WTC11 (cell line): ENCODE measurements around the gene BCL7C. TPM values are rescaled to one million over a fixed set of nuclear protein-coding genes. Genes with fewer than 3 reads are reported as not detected.
A peak's percentile ranks its signal among the peaks of the same experiment; 100 is the strongest.

Source experiments
- ATAC-seq: fragments of 200-7000 bp; cut with Tn5 transposase; 2 replicates; pipeline ENCODE4 v1.10.0; 2021; ENCODE audit warnings: mild to moderate bottlenecking, moderate library complexity
- CTCF ChIA-PET: fragments of 300-600 bp; sonication (Branson Sonifier 250); formaldehyde crosslinking; loops from one replicate; lab custom pipeline; 2021; ENCODE audit warnings: antibody characterized with exemption; lab: Charles Lee
- POLR2A ChIA-PET: fragments of 350-600 bp; sonication (Branson Sonifier 250); formaldehyde crosslinking; loops from one replicate; lab custom pipeline; 2021; ENCODE audit warnings: antibody characterized with exemption; lab: Charles Lee
- DNase-seq: peaks from one replicate; pipeline ENCODE4 v3.0.0; 2021; ENCODE audit warnings: low spot score
- H3K27ac Mint-ChIP-seq: 2 replicates; pipeline ENCODE4 v1.8.0; 2021; ENCODE audit warnings: mixed read lengths
- H3K27me3 Mint-ChIP-seq: 2 replicates; pipeline ENCODE4 v1.8.0; 2021; ENCODE audit warnings: low read depth, mild to moderate bottlenecking, moderate library complexity, mixed read lengths
- H3K36me3 Mint-ChIP-seq: 2 replicates; pipeline ENCODE4 v1.8.0; 2021; ENCODE audit warnings: mixed read lengths
- H3K4me1 Mint-ChIP-seq: 2 replicates; pipeline ENCODE4 v1.8.0; 2022; ENCODE audit warnings: mixed read lengths
- H3K4me3 Mint-ChIP-seq: 2 replicates; pipeline ENCODE4 v1.8.0; 2021; ENCODE audit warnings: mild to moderate bottlenecking, moderate library complexity, mixed read lengths
- H3K9me3 Mint-ChIP-seq: 2 replicates; pipeline ENCODE4 v1.8.0; 2021; ENCODE audit warnings: mixed read lengths
- EMX1 ChIP-seq: fragments of 250-450 bp; sonication (Bioruptor Pico); IDR thresholded peaks from 2 replicates; pipeline ENCODE4 v1.8.0; 2021; ENCODE audit warnings: mild to moderate bottlenecking
- FOXP1 ChIP-seq: sonication (generic); formaldehyde crosslinking; IDR thresholded peaks from 2 replicates; pipeline ENCODE4 v1.8.0; 2022; ENCODE audit warnings: missing genetic modification reagents, mild to moderate bottlenecking, moderate library complexity, borderline replicate concordance
- IRF1 ChIP-seq: sonication (generic); formaldehyde crosslinking; IDR thresholded peaks from 2 replicates; pipeline ENCODE4 v1.8.0; 2023; ENCODE audit warnings: missing genetic modification reagents
- JAZF1 ChIP-seq: fragments of 250-450 bp; sonication (Bioruptor Pico); IDR thresholded peaks from 2 replicates; pipeline ENCODE4 v1.9.0; 2021; ENCODE audit warnings: moderate library complexity, mild to moderate bottlenecking, inconsistent platforms
- JUN ChIP-seq: sonication (generic); formaldehyde crosslinking; IDR thresholded peaks from 2 replicates; pipeline ENCODE4 v1.8.0; 2023; ENCODE audit warnings: mild to moderate bottlenecking, missing genetic modification reagents
- MLX ChIP-seq: sonication (generic); formaldehyde crosslinking; IDR thresholded peaks from 2 replicates; pipeline ENCODE4 v1.8.1; 2023; ENCODE audit warnings: mild to moderate bottlenecking, missing genetic modification reagents, moderate library complexity
- MXD4 ChIP-seq: fragments of 250-450 bp; sonication (Bioruptor Pico); IDR thresholded peaks from 2 replicates; pipeline ENCODE4 v1.8.0; 2021; ENCODE audit warnings: mild to moderate bottlenecking, moderate library complexity, borderline replicate concordance
- OVOL2 ChIP-seq: fragments of 250-450 bp; sonication (Bioruptor Pico); IDR thresholded peaks from 2 replicates; pipeline ENCODE4 v1.9.0; 2021; ENCODE audit warnings: mild to moderate bottlenecking, borderline replicate concordance
- TCF7 ChIP-seq: sonication (generic); formaldehyde crosslinking; IDR thresholded peaks from 2 replicates; pipeline ENCODE4 v1.8.0; 2022; ENCODE audit warnings: mild to moderate bottlenecking, low read depth, missing genetic modification reagents, moderate library complexity
- ZBTB21 ChIP-seq: sonication (generic); formaldehyde crosslinking; IDR thresholded peaks from 2 replicates; pipeline ENCODE4 v1.8.1; 2023; ENCODE audit warnings: mild to moderate bottlenecking, missing genetic modification reagents, borderline replicate concordance
- ZNF263 ChIP-seq: sonication (generic); formaldehyde crosslinking; IDR thresholded peaks from 2 replicates; pipeline ENCODE4 v1.8.1; 2022; ENCODE audit warnings: low read depth, mild to moderate bottlenecking, moderate library complexity, missing genetic modification reagents
- ZNF317 ChIP-seq: sonication (generic); formaldehyde crosslinking; IDR thresholded peaks from 2 replicates; pipeline ENCODE4 v1.8.1; 2023; ENCODE audit warnings: low read depth, mild to moderate bottlenecking, moderate library complexity, missing genetic modification reagents, borderline replicate concordance
- ZNF512 ChIP-seq: sonication (generic); formaldehyde crosslinking; IDR thresholded peaks from 2 replicates; pipeline ENCODE4 v1.8.1; 2022; ENCODE audit warnings: missing genetic modification reagents, borderline replicate concordance
- total RNA-seq: library from RNA; stranded (reverse); gene quantifications from 3 replicates; pipeline ENCODE4 v1.2.3, GENCODE V29; 2021
- TF ChIP-seq, protein P1 (sequence below): fragments of 250-450 bp; sonication (Bioruptor Pico); IDR thresholded peaks from 2 replicates; pipeline ENCODE4 v1.9.0; 2021; ENCODE audit warnings: moderate library complexity, mild to moderate bottlenecking, inconsistent platforms, borderline replicate concordance
- TF ChIP-seq, protein P2 (sequence below): fragments of 200-600 bp; IDR thresholded peaks from 2 replicates; pipeline ENCODE4 v1.8.0; 2022; ENCODE audit warnings: antibody characterized with exemption
- TF ChIP-seq, protein P3 (sequence below): fragments of 250-450 bp; sonication (Bioruptor Pico); conservative IDR thresholded peaks from 2 replicates; pipeline ENCODE4 v1.9.0; 2021; ENCODE audit warnings: mild to moderate bottlenecking
- TF ChIP-seq, protein P4 (sequence below): sonication (generic); formaldehyde crosslinking; IDR thresholded peaks from 2 replicates; pipeline ENCODE4 v1.8.1; 2022; ENCODE audit warnings: low read depth, missing genetic modification reagents, borderline replicate concordance
- TF ChIP-seq, protein P5 (sequence below): sonication (generic); formaldehyde crosslinking; IDR thresholded peaks from 2 replicates; pipeline ENCODE4 v1.8.1; 2022; ENCODE audit warnings: mild to moderate bottlenecking, moderate library complexity, missing genetic modification reagents
- TF ChIP-seq, protein P6 (sequence below): sonication (generic); formaldehyde crosslinking; IDR thresholded peaks from 2 replicates; pipeline ENCODE4 v1.8.0; 2022; ENCODE audit warnings: mild to moderate bottlenecking, missing genetic modification reagents

The BCL7C gene
- total RNA-seq, 1 experiment from 2014 or later, result 18.3 TPM

DNA sequence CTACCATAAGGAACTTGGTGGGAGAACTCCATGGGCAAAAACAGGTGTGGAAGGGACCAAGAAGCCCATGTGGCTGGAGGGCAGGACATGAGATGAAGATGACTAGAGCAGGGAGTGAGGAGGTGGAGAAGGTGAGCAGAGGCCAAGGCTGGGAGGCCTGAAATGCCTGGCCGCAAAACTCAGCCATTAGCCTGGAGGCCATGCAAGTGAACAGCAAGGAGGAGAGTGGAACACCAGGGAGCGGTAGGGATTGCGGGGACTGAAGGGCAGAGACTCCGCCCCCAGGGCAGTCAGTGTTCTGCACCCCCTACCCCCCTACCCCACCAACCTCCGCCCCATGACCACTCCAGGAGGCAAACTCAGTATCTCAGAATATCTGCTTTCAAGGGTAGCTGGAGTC, 17.0 kb downstream of the BCL7C start:
- TF ChIP-seq, protein P1, sequence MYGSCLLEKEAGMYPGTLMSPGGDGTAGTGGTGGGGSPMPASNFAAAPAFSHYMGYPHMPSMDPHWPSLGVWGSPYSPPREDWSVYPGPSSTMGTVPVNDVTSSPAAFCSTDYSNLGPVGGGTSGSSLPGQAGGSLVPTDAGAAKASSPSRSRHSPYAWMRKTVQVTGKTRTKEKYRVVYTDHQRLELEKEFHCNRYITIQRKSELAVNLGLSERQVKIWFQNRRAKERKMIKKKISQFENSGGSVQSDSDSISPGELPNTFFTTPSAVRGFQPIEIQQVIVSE (CRISPR knock-in tag), result no peak
- TF ChIP-seq OVOL2 (CRISPR knock-in tag) (no peak), MLX (CRISPR knock-in tag) (no peak), JAZF1 (CRISPR knock-in tag) (no peak), ZNF512 (CRISPR knock-in tag) (no peak), IRF1 (no peak), MXD4 (no peak), JUN (no peak), ZNF317 (CRISPR knock-in tag) (no peak), ZBTB21 (no peak), TCF7 (CRISPR knock-in tag) (no peak), ZNF263 (CRISPR knock-in tag) (no peak), EMX1 (CRISPR knock-in tag) (no peak), FOXP1 (CRISPR knock-in tag) (no peak)
- TF ChIP-seq, protein P2, sequence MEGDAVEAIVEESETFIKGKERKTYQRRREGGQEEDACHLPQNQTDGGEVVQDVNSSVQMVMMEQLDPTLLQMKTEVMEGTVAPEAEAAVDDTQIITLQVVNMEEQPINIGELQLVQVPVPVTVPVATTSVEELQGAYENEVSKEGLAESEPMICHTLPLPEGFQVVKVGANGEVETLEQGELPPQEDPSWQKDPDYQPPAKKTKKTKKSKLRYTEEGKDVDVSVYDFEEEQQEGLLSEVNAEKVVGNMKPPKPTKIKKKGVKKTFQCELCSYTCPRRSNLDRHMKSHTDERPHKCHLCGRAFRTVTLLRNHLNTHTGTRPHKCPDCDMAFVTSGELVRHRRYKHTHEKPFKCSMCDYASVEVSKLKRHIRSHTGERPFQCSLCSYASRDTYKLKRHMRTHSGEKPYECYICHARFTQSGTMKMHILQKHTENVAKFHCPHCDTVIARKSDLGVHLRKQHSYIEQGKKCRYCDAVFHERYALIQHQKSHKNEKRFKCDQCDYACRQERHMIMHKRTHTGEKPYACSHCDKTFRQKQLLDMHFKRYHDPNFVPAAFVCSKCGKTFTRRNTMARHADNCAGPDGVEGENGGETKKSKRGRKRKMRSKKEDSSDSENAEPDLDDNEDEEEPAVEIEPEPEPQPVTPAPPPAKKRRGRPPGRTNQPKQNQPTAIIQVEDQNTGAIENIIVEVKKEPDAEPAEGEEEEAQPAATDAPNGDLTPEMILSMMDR, result no peak
- TF ChIP-seq, protein P3, sequence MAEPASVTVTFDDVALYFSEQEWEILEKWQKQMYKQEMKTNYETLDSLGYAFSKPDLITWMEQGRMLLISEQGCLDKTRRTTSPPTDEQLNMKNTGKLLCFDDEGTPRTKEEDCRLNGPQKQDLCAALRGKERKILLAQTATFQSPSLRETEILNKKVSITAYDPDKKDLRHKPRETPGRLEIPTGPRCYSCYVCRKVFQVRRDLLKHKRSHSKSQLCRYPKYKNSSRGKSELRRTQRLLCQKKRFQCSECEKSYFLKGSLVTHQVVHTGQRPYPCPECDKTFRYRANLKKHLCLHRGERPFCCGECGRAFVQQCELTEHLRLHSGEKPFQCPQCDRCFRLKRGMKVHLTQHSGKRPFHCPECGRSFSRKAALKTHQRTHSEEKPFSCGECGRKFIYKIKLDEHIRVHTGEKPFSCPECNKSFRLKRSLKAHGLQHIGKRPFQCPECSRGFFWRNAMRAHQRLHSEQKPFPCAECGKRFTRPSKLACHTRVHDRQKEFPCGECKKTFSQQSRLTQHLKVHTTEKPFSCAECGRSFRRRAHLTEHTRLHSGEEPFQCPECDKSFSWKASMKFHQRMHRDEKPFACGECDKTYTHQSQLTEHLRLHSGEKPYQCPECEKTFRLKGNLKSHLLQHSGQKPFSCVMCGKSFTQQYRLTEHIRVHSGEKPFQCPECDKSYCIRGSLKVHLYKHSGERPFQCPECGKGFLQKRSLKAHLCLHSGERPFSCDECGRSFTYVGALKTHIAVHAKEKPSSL (CRISPR knock-in tag), result no peak
- TF ChIP-seq, protein P4, sequence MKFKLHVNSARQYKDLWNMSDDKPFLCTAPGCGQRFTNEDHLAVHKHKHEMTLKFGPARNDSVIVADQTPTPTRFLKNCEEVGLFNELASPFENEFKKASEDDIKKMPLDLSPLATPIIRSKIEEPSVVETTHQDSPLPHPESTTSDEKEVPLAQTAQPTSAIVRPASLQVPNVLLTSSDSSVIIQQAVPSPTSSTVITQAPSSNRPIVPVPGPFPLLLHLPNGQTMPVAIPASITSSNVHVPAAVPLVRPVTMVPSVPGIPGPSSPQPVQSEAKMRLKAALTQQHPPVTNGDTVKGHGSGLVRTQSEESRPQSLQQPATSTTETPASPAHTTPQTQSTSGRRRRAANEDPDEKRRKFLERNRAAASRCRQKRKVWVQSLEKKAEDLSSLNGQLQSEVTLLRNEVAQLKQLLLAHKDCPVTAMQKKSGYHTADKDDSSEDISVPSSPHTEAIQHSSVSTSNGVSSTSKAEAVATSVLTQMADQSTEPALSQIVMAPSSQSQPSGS, result no peak
- TF ChIP-seq, protein P5, sequence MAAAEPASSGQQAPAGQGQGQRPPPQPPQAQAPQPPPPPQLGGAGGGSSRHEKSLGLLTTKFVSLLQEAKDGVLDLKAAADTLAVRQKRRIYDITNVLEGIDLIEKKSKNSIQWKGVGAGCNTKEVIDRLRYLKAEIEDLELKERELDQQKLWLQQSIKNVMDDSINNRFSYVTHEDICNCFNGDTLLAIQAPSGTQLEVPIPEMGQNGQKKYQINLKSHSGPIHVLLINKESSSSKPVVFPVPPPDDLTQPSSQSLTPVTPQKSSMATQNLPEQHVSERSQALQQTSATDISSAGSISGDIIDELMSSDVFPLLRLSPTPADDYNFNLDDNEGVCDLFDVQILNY (CRISPR knock-in tag), result no peak
- TF ChIP-seq, protein P6, sequence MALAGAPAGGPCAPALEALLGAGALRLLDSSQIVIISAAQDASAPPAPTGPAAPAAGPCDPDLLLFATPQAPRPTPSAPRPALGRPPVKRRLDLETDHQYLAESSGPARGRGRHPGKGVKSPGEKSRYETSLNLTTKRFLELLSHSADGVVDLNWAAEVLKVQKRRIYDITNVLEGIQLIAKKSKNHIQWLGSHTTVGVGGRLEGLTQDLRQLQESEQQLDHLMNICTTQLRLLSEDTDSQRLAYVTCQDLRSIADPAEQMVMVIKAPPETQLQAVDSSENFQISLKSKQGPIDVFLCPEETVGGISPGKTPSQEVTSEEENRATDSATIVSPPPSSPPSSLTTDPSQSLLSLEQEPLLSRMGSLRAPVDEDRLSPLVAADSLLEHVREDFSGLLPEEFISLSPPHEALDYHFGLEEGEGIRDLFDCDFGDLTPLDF (CRISPR knock-in tag), result no peak
- Mint-ChIP-seq H3K27me3 (peaks cover 27% of the 10 kb centered on the region), H3K9me3 (no peaks in the 10 kb centered on the region), H3K4me3 (peak overlapping the region; percentile 96), H3K27ac (peak overlapping the region; percentile 97), H3K36me3 (0 out of 2 replicates have a peak, but pooled peaks cover 2% of the 10 kb centered on the region), H3K4me1 (peaks cover 12% of the 10 kb centered on the region)
- ATAC-seq (peak; percentile 18), DNase-seq (peak; percentile 46)
- POLR2A ChIA-PET, result no interaction called here
- CTCF ChIA-PET, result interaction anchor here (1.4 to 3.8 kb wide), 5 partner anchors 22 to 63 kb away, joined by 3 to 43 read pairs (median 9); no protein-coding TSS in a partner anchor
